ENCODE data around the gene CADPS2.

GRCh38 chr7:122488241-122488640, 398.0 kb downstream of the CADPS2 start:
- no peak for TF ChIP-seq CTCF (IDR thresholded peaks at IDR 0.05; ENCODE audit: low read length)
- no peak for TF ChIP-seq EZH2phosphoT487 (IDR thresholded peaks at IDR 0.05; ENCODE audit: low read length)

Data from MM.1S (cell line).